Choroid plexus epithelial cell (primary cell): ENCODE measurements around the gene FCHSD2.
"Not testable (repeated sequence)": the region's sequence is repeated elsewhere in the genome, so short reads cannot be mapped to it uniquely, and the experiment has no call there.

ENCODE experiments used
- DNase-seq: peaks from one replicate; pipeline ENCODE4 v3.0.0-alpha.2; 2010; ENCODE audit warnings: low read depth
- H3K4me3 ChIP-seq: 2 replicates; pipeline ENCODE4 v1.5.1; 2011; ENCODE audit warnings: low read depth, mild to moderate bottlenecking, control low read depth, low read length, moderate library complexity
- CTCF ChIP-seq: conservative IDR thresholded peaks from 2 replicates; pipeline ENCODE4 v1.5.1; 2011; ENCODE audit warnings: low read depth, mild to moderate bottlenecking, control low read depth, inconsistent platforms, low read length, moderate library complexity

Gene FCHSD2

GRCh38 chr11:72814286-72815109 is 327.6 kb downstream of the FCHSD2 start, which contains the start of gene ATG16L2:
ATG16L2 (plus strand) TSS chr11:72814411; CDS start chr11:72814446, 35 bp downstream.
- TF ChIP-seq CTCF = peak; percentile 6
- peak; percentile 82 for DNase-seq

GRCh38 chr11:72813740-72814285 is 328.3 kb downstream of the FCHSD2 start:
- peak; percentile 75 for DNase-seq
- TF ChIP-seq CTCF = no peak
- H3K4me3 ChIP-seq = peak overlapping the region; percentile 93

More at GRCh38 chr11:72814286-72815109, 327.6 kb downstream of the FCHSD2 start, which contains the start of gene ATG16L2:
- peak within 1 kb of the TSS; percentile 93 for H3K4me3 ChIP-seq

- H3K4me3 ChIP-seq = peak overlapping the region; percentile 93
- TF ChIP-seq CTCF = peak; percentile 77
- peak; percentile 64 for DNase-seq
Observed at GRCh38 chr11:72812967-72813739, 329.0 kb downstream of the FCHSD2 start.

GRCh38 chr11:72812604-72812966 is 329.5 kb downstream of the FCHSD2 start:
- TF ChIP-seq CTCF = no peak
- DNase-seq = no peak

GRCh38 chr11:72811686-72812085 is 330.4 kb downstream of the FCHSD2 start:
- not testable (repeated sequence) for H3K4me3 ChIP-seq, DNase-seq

More at GRCh38 chr11:72812604-72812966, 329.5 kb downstream of the FCHSD2 start:
- H3K4me3 ChIP-seq = peak overlapping the region; percentile 93

- DNase-seq = no peak
- no peak overlapping the region for H3K4me3 ChIP-seq
- no peak for TF ChIP-seq CTCF
Observed at GRCh38 chr11:72808331-72808798, 333.8 kb downstream of the FCHSD2 start.

GRCh38 chr11:72807792-72808191 is 334.3 kb downstream of the FCHSD2 start:
- TF ChIP-seq CTCF = no peak
- no peak overlapping the region for H3K4me3 ChIP-seq
- DNase-seq = no peak
